HFFc6 (cell line): ENCODE measurements around the gene USH2A. TPM values are rescaled to one million over a fixed set of nuclear protein-coding genes. Genes with fewer than 3 reads are reported as not detected.

Experiments
- DNase-seq: peaks from one replicate; pipeline ENCODE4 v3.0.0-alpha.2; 2018
- H3K27ac Mint-ChIP-seq: 2 replicates; pipeline ENCODE4 v1.8.0; 2020; ENCODE audit warnings: mild to moderate bottlenecking, mixed read lengths
- H3K27me3 Mint-ChIP-seq: 2 replicates; pipeline ENCODE4 v1.8.0; 2021; ENCODE audit warnings: mild to moderate bottlenecking, moderate library complexity, mixed read lengths; ENCODE audit not compliant: insufficient read depth
- H3K36me3 Mint-ChIP-seq: 2 replicates; pipeline ENCODE4 v1.8.0; 2021; ENCODE audit warnings: low read depth, mixed read lengths
- H3K4me1 Mint-ChIP-seq: 2 replicates; pipeline ENCODE4 v1.8.0; 2020; ENCODE audit warnings: low read depth, mixed read lengths
- H3K4me3 Mint-ChIP-seq: 2 replicates; pipeline ENCODE4 v1.8.0; 2020; ENCODE audit warnings: mild to moderate bottlenecking, moderate library complexity, mixed read lengths
- H3K9me3 Mint-ChIP-seq: 2 replicates; pipeline ENCODE4 v1.8.0; 2020; ENCODE audit warnings: mild to moderate bottlenecking, mixed read lengths
- total RNA-seq, 6 experiments: library from RNA; stranded (reverse); fragmentation: NEBNext Ultra II Directional; extraction: Animal tissue kit (Norgen Biotek cat#: 25700); gene quantifications; 2 replicates in 1 of 6; 3 replicates in 5 of 6; pipeline ENCODE4 v1.2.3, GENCODE V29; 2021
- TF ChIP-seq, protein P1 (sequence below): fragments of 200-600 bp; sonication (generic); IDR thresholded peaks from 2 replicates; pipeline ENCODE4 v1.5.0; 2021; ENCODE audit warnings: antibody characterized with exemption, mild to moderate bottlenecking

USH2A gene
- total RNA-seq, 6 experiments from 2014 or later: 0.02 to 0.07 (median 0.04) TPM

DNA sequence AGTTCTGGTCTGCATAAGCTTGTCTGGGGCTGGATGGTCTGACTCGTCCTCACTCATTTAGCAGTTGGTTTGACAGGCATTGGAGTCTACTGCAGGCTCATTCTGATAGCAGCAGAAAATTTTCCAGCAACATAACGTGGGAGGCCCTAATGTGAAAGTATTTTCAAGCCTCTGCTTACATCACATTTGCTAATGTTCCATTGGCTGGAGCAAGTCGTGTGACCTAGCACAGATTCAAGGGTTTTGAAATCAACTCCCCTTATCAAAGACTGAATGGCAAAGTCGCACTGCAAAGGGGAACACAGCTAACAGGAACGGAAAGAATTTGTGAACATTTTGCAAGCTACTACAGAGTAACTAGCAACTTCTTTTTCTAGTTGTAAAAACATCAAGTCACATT is 2.3 kb upstream of the USH2A start:
- Mint-ChIP-seq H3K9me3 (no peaks in the 10 kb centered on the region), H3K4me3 (no peak overlapping the region), H3K4me1 (no peaks in the 10 kb centered on the region), H3K36me3 (no peaks in the 10 kb centered on the region), H3K27ac (no peak overlapping the region), H3K27me3 (no peaks in the 10 kb centered on the region)
- DNase-seq: no peak
- TF ChIP-seq, protein P1, sequence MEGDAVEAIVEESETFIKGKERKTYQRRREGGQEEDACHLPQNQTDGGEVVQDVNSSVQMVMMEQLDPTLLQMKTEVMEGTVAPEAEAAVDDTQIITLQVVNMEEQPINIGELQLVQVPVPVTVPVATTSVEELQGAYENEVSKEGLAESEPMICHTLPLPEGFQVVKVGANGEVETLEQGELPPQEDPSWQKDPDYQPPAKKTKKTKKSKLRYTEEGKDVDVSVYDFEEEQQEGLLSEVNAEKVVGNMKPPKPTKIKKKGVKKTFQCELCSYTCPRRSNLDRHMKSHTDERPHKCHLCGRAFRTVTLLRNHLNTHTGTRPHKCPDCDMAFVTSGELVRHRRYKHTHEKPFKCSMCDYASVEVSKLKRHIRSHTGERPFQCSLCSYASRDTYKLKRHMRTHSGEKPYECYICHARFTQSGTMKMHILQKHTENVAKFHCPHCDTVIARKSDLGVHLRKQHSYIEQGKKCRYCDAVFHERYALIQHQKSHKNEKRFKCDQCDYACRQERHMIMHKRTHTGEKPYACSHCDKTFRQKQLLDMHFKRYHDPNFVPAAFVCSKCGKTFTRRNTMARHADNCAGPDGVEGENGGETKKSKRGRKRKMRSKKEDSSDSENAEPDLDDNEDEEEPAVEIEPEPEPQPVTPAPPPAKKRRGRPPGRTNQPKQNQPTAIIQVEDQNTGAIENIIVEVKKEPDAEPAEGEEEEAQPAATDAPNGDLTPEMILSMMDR: no peak

DNA sequence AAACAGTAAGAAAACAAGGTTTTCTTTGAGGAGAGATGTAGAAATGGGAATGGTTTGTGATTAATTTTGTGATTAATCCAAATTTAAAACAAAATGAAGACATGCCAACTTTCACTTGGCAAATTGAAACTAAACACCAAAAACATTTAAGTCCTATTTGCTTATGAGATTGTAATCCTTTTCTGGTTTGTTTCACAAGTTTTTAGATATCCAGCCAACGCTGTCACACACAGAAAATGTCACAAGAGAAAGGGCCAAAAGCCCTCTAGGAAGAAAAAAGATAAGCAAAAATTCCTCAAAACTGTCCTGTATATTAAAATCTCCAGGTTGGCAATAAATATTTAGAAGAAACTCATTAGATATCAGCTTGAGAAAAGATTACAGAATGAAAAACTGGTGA is 2.5 kb downstream of the USH2A start:
- no peak for DNase-seq
- Mint-ChIP-seq H3K36me3 (no peaks in the 10 kb centered on the region), H3K27me3 (no peaks in the 10 kb centered on the region), H3K4me3 (no peak overlapping the region), H3K4me1 (no peaks in the 10 kb centered on the region), H3K9me3 (no peaks in the 10 kb centered on the region), H3K27ac (no peak overlapping the region)
- TF ChIP-seq, protein P1: no peak

GRCh38 chr1:216420263-216420662 is 3.0 kb downstream of the USH2A start:
- Mint-ChIP-seq H3K36me3 (no peaks in the 10 kb centered on the region), H3K27me3 (peaks cover under 1% of the 10 kb centered on the region; the same call in 1 of the 2 replicates), H3K4me3 (no peak overlapping the region), H3K9me3 (no peaks in the 10 kb centered on the region), H3K4me1 (no peaks in the 10 kb centered on the region), H3K27ac (no peak overlapping the region)
- no peak for DNase-seq
- TF ChIP-seq, protein P1: no peak

DNA sequence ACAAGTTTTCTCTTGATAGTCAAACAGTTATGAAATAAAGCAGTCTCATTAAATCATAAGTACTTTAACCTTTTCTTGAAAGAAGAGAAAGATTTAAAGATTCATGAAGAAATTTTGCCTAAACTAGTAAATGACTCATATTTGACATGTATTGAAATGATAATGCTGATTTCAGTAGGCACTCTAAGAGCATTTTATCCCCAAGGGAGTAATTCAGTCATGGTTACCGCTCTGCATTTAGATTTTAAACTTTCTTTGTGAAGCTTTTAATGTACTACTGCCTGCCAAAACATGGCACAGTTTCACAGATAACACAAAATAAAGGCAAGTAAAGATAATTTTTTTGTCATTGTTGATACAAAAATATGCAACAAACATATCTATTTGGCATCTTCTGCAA is 6.8 kb downstream of the USH2A start:
- DNase-seq: no peak
- TF ChIP-seq, protein P1: no peak
- Mint-ChIP-seq H3K4me3 (no peak overlapping the region), H3K27ac (no peak overlapping the region), H3K27me3 (peaks cover 3% of the 10 kb centered on the region; the same call in 1 of the 2 replicates), H3K4me1 (no peaks in the 10 kb centered on the region), H3K36me3 (no peaks in the 10 kb centered on the region), H3K9me3 (no peaks in the 10 kb centered on the region)

DNA sequence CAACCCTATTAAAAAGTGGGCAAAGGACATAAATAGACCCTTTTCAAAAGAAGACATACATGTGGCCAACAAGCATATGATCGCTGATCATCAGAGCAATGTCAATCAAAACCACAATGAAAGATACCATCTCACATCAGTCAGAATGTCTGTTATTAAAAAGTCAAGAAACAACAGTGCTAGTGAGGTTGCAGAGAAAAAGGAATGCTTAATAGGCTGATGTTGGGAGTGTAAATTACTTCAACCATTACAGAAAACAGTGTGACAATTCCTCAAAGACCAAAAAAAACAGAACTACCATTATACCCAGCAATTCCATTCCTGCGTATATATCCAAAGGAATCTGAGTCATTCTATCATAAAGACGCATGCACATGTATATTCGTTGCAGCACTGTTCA is 13.2 kb downstream of the USH2A start:
- Mint-ChIP-seq H3K27ac (no peak overlapping the region), H3K4me3 (no peak overlapping the region), H3K4me1 (peaks cover 8% of the 10 kb centered on the region), H3K36me3 (no peaks in the 10 kb centered on the region), H3K27me3 (peaks cover under 1% of the 10 kb centered on the region; the same call in 1 of the 2 replicates), H3K9me3 (no peaks in the 10 kb centered on the region)
- TF ChIP-seq, protein P1: no peak
- no peak for DNase-seq

- Mint-ChIP-seq H3K4me1 (no peaks in the 10 kb centered on the region), H3K27ac (no peak overlapping the region), H3K4me3 (no peak overlapping the region), H3K9me3 (no peaks in the 10 kb centered on the region), H3K27me3 (peaks cover 5% of the 10 kb centered on the region; the same call in 1 of the 2 replicates), H3K36me3 (no peaks in the 10 kb centered on the region)
- TF ChIP-seq, protein P1: no peak
- DNase-seq: no peak
These were observed 32.3 kb downstream of the USH2A start for GRCh38 chr1:216390956-216391355.
